ENCODE measurements around the gene OR2S2.

The OR2S2 gene

DNA sequence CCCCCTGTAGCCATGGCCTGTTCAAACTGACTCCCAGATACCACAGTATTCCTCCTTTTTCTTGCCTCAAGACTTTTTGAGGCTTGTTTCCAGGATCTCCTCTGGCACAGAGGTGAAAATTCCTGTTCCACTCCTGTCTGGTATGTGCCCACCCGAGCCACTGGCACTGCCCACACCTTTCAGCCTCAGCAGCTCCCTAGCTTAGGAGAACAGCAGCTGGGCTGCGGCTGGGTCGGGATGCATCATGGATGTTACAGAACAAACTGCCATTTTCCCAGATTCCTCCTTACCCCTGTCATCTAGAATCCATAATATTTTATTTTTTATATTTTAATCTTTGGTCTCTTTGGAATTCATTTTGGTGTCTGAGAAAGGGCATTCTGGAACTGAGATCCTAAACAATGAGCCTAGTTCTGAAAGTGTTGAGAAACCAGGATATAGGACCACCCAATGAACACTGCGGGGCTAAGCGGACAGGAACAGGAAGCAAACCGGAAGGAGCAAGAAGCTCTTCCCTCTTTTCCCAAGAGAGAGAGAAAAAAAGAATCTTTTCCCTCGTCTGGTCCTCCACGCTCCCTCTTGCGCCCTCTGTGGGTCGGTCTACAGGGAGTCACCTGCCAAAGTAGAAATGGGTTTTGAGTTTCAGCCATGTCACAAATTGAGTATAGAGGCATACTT is 12.5 kb downstream of the OR2S2 start:
- Histone ChIP-seq H3K36me3 (ENCODE audit: control insufficient read depth in 1 of 2, insufficient read depth in 2 of 2, low read length in 2 of 2) (no peaks in the 10 kb centered on the region), H3K9me3 (ENCODE audit: control insufficient read depth in 1 of 2, low read length in 2 of 2) (no peaks in the 10 kb centered on the region), H3K4me1 (ENCODE audit: control insufficient read depth in 1 of 2, insufficient read depth in 2 of 2, low read length in 2 of 2) (peaks cover 28 to 34% of the 10 kb centered on the region in 2 donors), H3K27ac (ENCODE audit: low read depth, low read length) (peak overlapping the region; percentile 28), H3K27me3 (ENCODE audit: control insufficient read depth in 1 of 2, insufficient read depth in 2 of 2, low read length in 2 of 2) (no peaks in the 10 kb centered on the region), H3K9ac (ENCODE audit: low read depth in 1 of 2, low read length in 2 of 2) (no peak overlapping the region), H3K4me3 (ENCODE audit: low read depth in 1 of 2, low read length in 2 of 2) (peak overlapping the region in 1 of 2 donors; percentile 8)

GRCh38 chr9:35944841-35945240 is 13.1 kb downstream of the OR2S2 start:
- Histone ChIP-seq H3K9me3 (ENCODE audit: control insufficient read depth in 1 of 2, low read length in 2 of 2) (no peaks in the 10 kb centered on the region), H3K4me3 (ENCODE audit: low read depth in 1 of 2, low read length in 2 of 2) (no peak overlapping the region), H3K9ac (ENCODE audit: low read depth in 1 of 2, low read length in 2 of 2) (no peak overlapping the region), H3K36me3 (ENCODE audit: control insufficient read depth in 1 of 2, insufficient read depth in 2 of 2, low read length in 2 of 2) (no peaks in the 10 kb centered on the region), H3K4me1 (ENCODE audit: control insufficient read depth in 1 of 2, insufficient read depth in 2 of 2, low read length in 2 of 2) (peaks cover 34 to 40% of the 10 kb centered on the region in 2 donors), H3K27me3 (ENCODE audit: control insufficient read depth in 1 of 2, insufficient read depth in 2 of 2, low read length in 2 of 2) (no peaks in the 10 kb centered on the region), H3K27ac (ENCODE audit: low read depth, low read length) (peak overlapping the region; percentile 28)

DNA sequence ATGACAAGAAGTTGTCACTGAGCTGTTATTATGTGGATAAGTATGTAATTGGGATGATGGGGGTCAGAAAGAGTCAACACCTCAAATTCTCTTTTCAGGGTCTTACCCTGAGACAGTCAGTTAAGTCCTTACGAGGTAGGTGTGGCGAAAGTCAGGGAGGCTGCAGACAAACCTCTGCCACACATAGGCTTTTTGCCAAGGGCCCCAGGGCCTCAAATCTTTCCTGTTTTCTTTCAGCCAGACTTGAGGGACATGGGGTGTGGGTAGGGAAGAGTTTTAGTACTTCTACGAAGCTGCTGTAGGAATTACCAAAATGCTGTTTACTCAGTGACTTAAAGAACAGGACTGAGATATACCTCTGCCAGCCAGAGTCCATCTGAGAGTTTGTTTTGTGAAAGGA is 13.8 kb downstream of the OR2S2 start:
- Histone ChIP-seq H3K36me3 (ENCODE audit: control insufficient read depth in 1 of 2, insufficient read depth in 2 of 2, low read length in 2 of 2) (no peaks in the 10 kb centered on the region), H3K27me3 (ENCODE audit: control insufficient read depth in 1 of 2, insufficient read depth in 2 of 2, low read length in 2 of 2) (no peaks in the 10 kb centered on the region), H3K4me1 (ENCODE audit: control insufficient read depth in 1 of 2, insufficient read depth in 2 of 2, low read length in 2 of 2) (peaks cover 35 to 40% of the 10 kb centered on the region in 2 donors), H3K9ac (ENCODE audit: low read depth in 1 of 2, low read length in 2 of 2) (no peak overlapping the region), H3K4me3 (ENCODE audit: low read depth in 1 of 2, low read length in 2 of 2) (no peak overlapping the region), H3K9me3 (ENCODE audit: control insufficient read depth in 1 of 2, low read length in 2 of 2) (no peaks in the 10 kb centered on the region), H3K27ac (ENCODE audit: low read depth, low read length) (no peak overlapping the region)

GRCh38 chr9:35942286-35942685 is 15.7 kb downstream of the OR2S2 start:
- no peak overlapping the region for H3K4me3 ChIP-seq (ENCODE audit: low read depth in 1 of 2, low read length in 2 of 2)
- no peaks in the 10 kb centered on the region for H3K36me3 ChIP-seq (ENCODE audit: control insufficient read depth in 1 of 2, insufficient read depth in 2 of 2, low read length in 2 of 2)
- no peak overlapping the region for H3K9ac ChIP-seq (ENCODE audit: low read depth in 1 of 2, low read length in 2 of 2)
- no peaks in the 10 kb centered on the region for H3K27me3 ChIP-seq (ENCODE audit: control insufficient read depth in 1 of 2, insufficient read depth in 2 of 2, low read length in 2 of 2)
- H3K27ac ChIP-seq (ENCODE audit: low read depth, low read length), result no peak overlapping the region
- H3K4me1 ChIP-seq (ENCODE audit: control insufficient read depth in 1 of 2, insufficient read depth in 2 of 2, low read length in 2 of 2), result peaks cover 31 to 34% of the 10 kb centered on the region in 2 donors
- H3K9me3 ChIP-seq (ENCODE audit: control insufficient read depth in 1 of 2, low read length in 2 of 2), result no peaks in the 10 kb centered on the region

- Histone ChIP-seq H3K27ac (ENCODE audit: low read depth, low read length) (no peak overlapping the region), H3K36me3 (ENCODE audit: control insufficient read depth in 1 of 2, insufficient read depth in 2 of 2, low read length in 2 of 2) (no peaks in the 10 kb centered on the region), H3K9me3 (ENCODE audit: control insufficient read depth in 1 of 2, low read length in 2 of 2) (no peaks in the 10 kb centered on the region), H3K4me3 (ENCODE audit: low read depth in 1 of 2, low read length in 2 of 2) (peak overlapping the region in 1 of 2 donors; percentile 23), H3K27me3 (ENCODE audit: control insufficient read depth in 1 of 2, insufficient read depth in 2 of 2, low read length in 2 of 2) (no peaks in the 10 kb centered on the region), H3K4me1 (ENCODE audit: control insufficient read depth in 1 of 2, insufficient read depth in 2 of 2, low read length in 2 of 2) (peaks cover 28 to 33% of the 10 kb centered on the region in 2 donors), H3K9ac (ENCODE audit: low read depth in 1 of 2, low read length in 2 of 2) (no peak overlapping the region)
Measured at GRCh38 chr9:35940458-35941407, 17.2 kb downstream of the OR2S2 start.

DNA sequence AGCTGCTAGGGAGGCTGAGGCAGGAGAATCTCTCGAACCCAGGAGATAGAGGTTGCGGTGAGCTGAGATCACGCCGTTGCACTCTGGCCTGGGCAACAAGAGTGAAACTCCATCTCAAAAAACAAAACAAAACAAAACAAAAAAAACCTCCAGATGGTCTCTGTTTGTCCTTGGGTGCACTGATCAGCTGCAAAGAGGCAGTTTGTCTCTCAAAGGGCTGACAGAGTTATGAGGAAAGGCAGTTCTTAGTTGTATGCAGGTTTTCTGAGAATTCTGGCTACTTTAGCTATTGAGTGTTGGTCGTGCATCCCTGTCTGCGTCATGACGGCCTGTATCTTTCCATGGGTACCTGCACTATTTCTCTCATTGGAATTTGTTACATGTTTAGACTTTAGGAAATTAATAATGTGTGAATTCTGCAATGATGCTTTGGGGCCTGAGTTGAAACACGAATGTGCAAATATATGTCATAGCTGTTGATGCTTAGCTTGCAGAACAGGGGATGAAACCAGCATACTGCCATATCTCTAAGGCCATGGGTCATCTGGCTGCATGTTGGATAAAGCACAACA is 18.2 kb downstream of the OR2S2 start:
- no peak overlapping the region for H3K4me3 ChIP-seq (ENCODE audit: low read depth in 1 of 2, low read length in 2 of 2)
- H3K4me1 ChIP-seq (ENCODE audit: control insufficient read depth in 1 of 2, insufficient read depth in 2 of 2, low read length in 2 of 2), result peaks cover 20 to 24% of the 10 kb centered on the region in 2 donors
- H3K9me3 ChIP-seq (ENCODE audit: control insufficient read depth in 1 of 2, low read length in 2 of 2), result no peaks in the 10 kb centered on the region
- no peaks in the 10 kb centered on the region for H3K27me3 ChIP-seq (ENCODE audit: control insufficient read depth in 1 of 2, insufficient read depth in 2 of 2, low read length in 2 of 2)
- no peaks in the 10 kb centered on the region for H3K36me3 ChIP-seq (ENCODE audit: control insufficient read depth in 1 of 2, insufficient read depth in 2 of 2, low read length in 2 of 2)
- H3K27ac ChIP-seq (ENCODE audit: low read depth, low read length), result no peak overlapping the region
- no peak overlapping the region for H3K9ac ChIP-seq (ENCODE audit: low read depth in 1 of 2, low read length in 2 of 2)

- no peak overlapping the region for H3K27ac ChIP-seq (ENCODE audit: low read depth, low read length)
- H3K4me1 ChIP-seq (ENCODE audit: control insufficient read depth in 1 of 2, insufficient read depth in 2 of 2, low read length in 2 of 2), result peaks cover 20% of the 10 kb centered on the region in 2 donors
- H3K36me3 ChIP-seq (ENCODE audit: control insufficient read depth in 1 of 2, insufficient read depth in 2 of 2, low read length in 2 of 2), result no peaks in the 10 kb centered on the region
Measured at GRCh38 chr9:35938474-35939356, 19.2 kb downstream of the OR2S2 start.

DNA sequence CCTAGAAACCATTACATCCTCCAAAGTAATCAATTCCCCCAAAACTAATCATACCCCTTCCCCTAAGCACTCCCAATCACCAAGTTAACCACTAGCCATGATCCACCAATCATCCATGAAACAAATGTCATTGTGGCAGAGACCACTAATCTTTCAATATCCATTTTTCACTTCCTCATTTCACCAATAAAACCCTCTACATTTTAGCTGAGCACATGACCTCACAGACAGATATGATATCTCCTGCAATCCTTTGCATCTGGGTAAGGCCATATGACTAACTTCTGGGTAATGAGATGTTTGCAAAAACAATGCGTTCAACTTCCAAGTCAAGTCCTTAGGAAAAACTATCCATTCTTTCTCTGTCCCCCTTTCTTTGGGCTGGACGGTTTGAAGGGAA is 20.7 kb downstream of the OR2S2 start:
- Histone ChIP-seq H3K9me3 (ENCODE audit: control insufficient read depth in 1 of 2, low read length in 2 of 2) (no peaks in the 10 kb centered on the region), H3K9ac (ENCODE audit: low read depth in 1 of 2, low read length in 2 of 2) (no peak overlapping the region), H3K36me3 (ENCODE audit: control insufficient read depth in 1 of 2, insufficient read depth in 2 of 2, low read length in 2 of 2) (no peaks in the 10 kb centered on the region), H3K4me3 (ENCODE audit: low read depth in 1 of 2, low read length in 2 of 2) (no peak overlapping the region), H3K27me3 (ENCODE audit: control insufficient read depth in 1 of 2, insufficient read depth in 2 of 2, low read length in 2 of 2) (no peaks in the 10 kb centered on the region), H3K27ac (ENCODE audit: low read depth, low read length) (no peak overlapping the region), H3K4me1 (ENCODE audit: control insufficient read depth in 1 of 2, insufficient read depth in 2 of 2, low read length in 2 of 2) (peaks cover 20% of the 10 kb centered on the region in 2 donors)

More at GRCh38 chr9:35938474-35939356, 19.2 kb downstream of the OR2S2 start:
- no peaks in the 10 kb centered on the region for H3K27me3 ChIP-seq (ENCODE audit: control insufficient read depth in 1 of 2, insufficient read depth in 2 of 2, low read length in 2 of 2)
- no peaks in the 10 kb centered on the region for H3K9me3 ChIP-seq (ENCODE audit: control insufficient read depth in 1 of 2, low read length in 2 of 2)
- H3K4me3 ChIP-seq (ENCODE audit: low read depth in 1 of 2, low read length in 2 of 2), result no peak overlapping the region
- no peak overlapping the region for H3K9ac ChIP-seq (ENCODE audit: low read depth in 1 of 2, low read length in 2 of 2)

DNA sequence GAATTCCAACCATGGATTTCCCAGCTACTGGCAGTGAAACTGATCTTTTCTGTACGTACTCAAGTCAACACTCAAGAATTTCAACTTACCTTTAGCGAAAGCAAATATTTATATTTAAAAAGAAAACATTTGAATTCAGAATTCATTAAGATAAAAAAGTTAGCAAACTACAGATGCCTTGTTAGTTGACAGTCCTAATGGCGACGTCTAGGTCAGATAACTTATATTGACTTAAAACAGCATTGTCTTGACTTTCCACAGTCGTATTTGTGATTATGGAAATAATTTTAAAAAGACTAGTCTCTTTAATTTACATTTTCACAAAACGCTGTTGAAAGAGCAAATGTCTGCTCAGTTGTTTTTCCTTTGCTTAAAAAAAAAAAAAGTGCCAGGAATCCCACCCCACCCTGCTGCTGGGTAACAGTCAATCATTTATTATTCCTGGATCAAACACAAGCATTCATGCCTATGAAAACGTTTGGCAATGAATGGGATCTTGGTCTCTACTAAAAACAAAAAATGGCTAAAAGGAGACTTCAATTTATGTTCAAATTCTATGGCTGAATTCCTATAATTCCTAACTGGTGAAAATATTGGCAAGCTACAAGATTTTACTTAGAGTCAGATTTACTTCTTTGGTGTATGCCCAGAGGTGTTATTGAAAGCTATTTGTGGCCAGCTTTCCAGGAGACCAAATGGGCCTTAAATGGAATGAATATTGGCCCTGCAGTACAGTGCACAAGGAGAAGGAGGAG is 22.0 kb downstream of the OR2S2 start:
- no peak overlapping the region for H3K27ac ChIP-seq (ENCODE audit: low read depth, low read length)
- H3K4me3 ChIP-seq (ENCODE audit: low read depth in 1 of 2, low read length in 2 of 2), result no peak overlapping the region
- H3K4me1 ChIP-seq (ENCODE audit: control insufficient read depth in 1 of 2, insufficient read depth in 2 of 2, low read length in 2 of 2), result peaks cover 13 to 14% of the 10 kb centered on the region in 2 donors
- H3K9ac ChIP-seq (ENCODE audit: low read depth in 1 of 2, low read length in 2 of 2), result no peak overlapping the region
- no peaks in the 10 kb centered on the region for H3K27me3 ChIP-seq (ENCODE audit: control insufficient read depth in 1 of 2, insufficient read depth in 2 of 2, low read length in 2 of 2)
- no peaks in the 10 kb centered on the region for H3K36me3 ChIP-seq (ENCODE audit: control insufficient read depth in 1 of 2, insufficient read depth in 2 of 2, low read length in 2 of 2)
- no peaks in the 10 kb centered on the region for H3K9me3 ChIP-seq (ENCODE audit: control insufficient read depth in 1 of 2, low read length in 2 of 2)
